Measurements from ENCODE around the gene SH2D6. TPM values are rescaled to one million over a fixed set of nuclear protein-coding genes. Genes with fewer than 3 reads are reported as not detected.

Gene SH2D6
- total and polyA plus RNA-seq, 9 of the 15 experiments (the other 6 are each of a cell fraction or from before 2014, with no cell fraction given), result 0.07 to 0.76 (median 0.33) TPM; not detected in 2

- Histone ChIP-seq H3K4me3 (no peak overlapping the region), H3K27me3 (ENCODE audit: control insufficient read depth in 2 of 2, insufficient read depth in 2 of 2, low read length in 2 of 2) (no peaks in the 10 kb centered on the region), H3K27ac (ENCODE audit: extremely low read depth, low read depth, low read length) (no peak overlapping the region), H3K4me2 (ENCODE audit: insufficient read depth, low read length) (no peak overlapping the region), H3K9me3 (replicated peaks; ENCODE audit: control insufficient read depth, insufficient read depth, low read depth, low read length) (no peaks in the 10 kb centered on the region; the same call in 1 of the 2 replicates), H4K20me1 (replicated peaks; ENCODE audit: control insufficient read depth, insufficient read depth, low read length) (no peaks in the 10 kb centered on the region), H3K36me3 (ENCODE audit: control insufficient read depth, insufficient read depth, low read length) (peaks cover 2% of the 10 kb centered on the region; the same call in 1 of the 3 replicates), H3K4me1 (replicated peaks in 1 of 2; ENCODE audit: control insufficient read depth in 2 of 2, insufficient read depth in 2 of 2, low read length in 2 of 2) (peaks cover 0 to 7% of the 10 kb centered on the region in 2 experiments; a peak in 1 of 5 replicates), H3K9me1 (ENCODE audit: control insufficient read depth, insufficient read depth, low read length) (no peaks in the 10 kb centered on the region), H3K9ac (ENCODE audit: insufficient read depth in 1 of 2, low read depth in 2 of 2, low read length in 2 of 2) (peak overlapping the region in 1 of 2 experiments; percentile 61; a peak in 1 of 4 replicates), H2AFZ (ENCODE audit: low read depth, low read length) (no peak overlapping the region), H3K79me2 (ENCODE audit: control insufficient read depth, insufficient read depth, low read length) (no peaks in the 10 kb centered on the region)
- intact Hi-C loops (cut with micrococcal nuclease) (no loop called here), in situ Hi-C loops (cut with MboI) (no loop called here)
- FAIRE-seq (no peak), DNase-seq (ENCODE audit: extremely low read depth in 1 of 4, low spot score in 3 of 4) (no peak), ATAC-seq (peak; percentile 14)
- TF ChIP-seq POLR2G (IDR thresholded peaks at IDR 0.05; ENCODE audit: low read depth, low read length) (0 out of 2 replicates have a peak, but pooled peaks have one; percentile 23), CBX2 (IDR thresholded peaks at IDR 0.05; ENCODE audit: insufficient read depth, low read length, poor library complexity, severe bottlenecking) (no peak), TAF9B (IDR thresholded peaks at IDR 0.05; ENCODE audit: partially characterized antibody) (no peak), NFIC (IDR thresholded peaks at IDR 0.05) (no peak)
- 64% methylated on average over 8 of the region's 8 CpGs for WGBS (ENCODE audit: insufficient coverage, low coverage, missing lambda C conversion rate)
- CTCF ChIA-PET (ENCODE audit: low intra/inter-chr PET ratio), result no interaction called here
- BruUV-seq (replicated peaks), result no TSS peak
- POLR2A ChIA-PET, result interaction anchor here (0.6 to 63.9 kb wide), 3 partner anchors 74 to 147 kb away, joined by 3 to 1576 read pairs (median 4); partner anchors contain the start of gene MAT2A
Measured at GRCh38 chr2:85398426-85399182, 19.9 kb upstream of the SH2D6 start.

- WGBS (ENCODE audit: insufficient coverage, low coverage, missing lambda C conversion rate), result 62% methylated on average over 8 of the region's 8 CpGs
- no TSS peak for BruUV-seq (replicated peaks)
- H3K27ac ChIP-seq (ENCODE audit: extremely low read depth, low read depth, low read length), result no peak overlapping the region
- ChIA-PET CTCF (ENCODE audit: low intra/inter-chr PET ratio) (no interaction called here), POLR2A (interaction anchor here (0.6 to 63.9 kb wide), 3 partner anchors 74 to 146 kb away, joined by 3 to 1576 read pairs (median 4); partner anchors contain the start of gene MAT2A)
- no peak for FAIRE-seq
- intact Hi-C loops (cut with micrococcal nuclease) (no loop called here), in situ Hi-C loops (cut with MboI) (no loop called here)
- peak; percentile 15; the same call in 2 of the 3 replicates for ATAC-seq
- H3K4me1 ChIP-seq (replicated peaks in 1 of 2; ENCODE audit: control insufficient read depth in 2 of 2, insufficient read depth in 2 of 2, low read length in 2 of 2), result peaks cover 0 to 7% of the 10 kb centered on the region in 2 experiments; a peak in 1 of 5 replicates
- H3K79me2 ChIP-seq (ENCODE audit: control insufficient read depth, insufficient read depth, low read length), result no peaks in the 10 kb centered on the region
- no peaks in the 10 kb centered on the region for H3K27me3 ChIP-seq (ENCODE audit: control insufficient read depth in 2 of 2, insufficient read depth in 2 of 2, low read length in 2 of 2)
- no peak for DNase-seq (ENCODE audit: extremely low read depth in 1 of 4, low spot score in 3 of 4)
- no peaks in the 10 kb centered on the region for H4K20me1 ChIP-seq (replicated peaks; ENCODE audit: control insufficient read depth, insufficient read depth, low read length)
- no peaks in the 10 kb centered on the region; the same call in 1 of the 2 replicates for H3K9me3 ChIP-seq (replicated peaks; ENCODE audit: control insufficient read depth, insufficient read depth, low read depth, low read length)
- H3K4me3 ChIP-seq, result no peak overlapping the region
- H3K9me1 ChIP-seq (ENCODE audit: control insufficient read depth, insufficient read depth, low read length), result no peaks in the 10 kb centered on the region
- no peak overlapping the region for H3K4me2 ChIP-seq (ENCODE audit: insufficient read depth, low read length)
- peaks cover 2% of the 10 kb centered on the region; the same call in 1 of the 3 replicates for H3K36me3 ChIP-seq (ENCODE audit: control insufficient read depth, insufficient read depth, low read length)
- H2AFZ ChIP-seq (ENCODE audit: low read depth, low read length), result no peak overlapping the region
- H3K9ac ChIP-seq (ENCODE audit: insufficient read depth in 1 of 2, low read depth in 2 of 2, low read length in 2 of 2), result peak overlapping the region in 1 of 2 experiments; percentile 61; a peak in 1 of 4 replicates
- TF ChIP-seq ZNF589 (CRISPR knock-in tag; IDR thresholded peaks at IDR 0.05; ENCODE audit: low read depth) (no peak), THRAP3 (IDR thresholded peaks at IDR 0.05; ENCODE audit: borderline replicate concordance) (no peak), ZFP91 (CRISPR knock-in tag; IDR thresholded peaks at IDR 0.05) (no peak), ARID3A (IDR thresholded peaks at IDR 0.05; ENCODE audit: borderline replicate concordance, low read depth, low read length) (no peak)
- TF ChIP-seq, protein P1, sequence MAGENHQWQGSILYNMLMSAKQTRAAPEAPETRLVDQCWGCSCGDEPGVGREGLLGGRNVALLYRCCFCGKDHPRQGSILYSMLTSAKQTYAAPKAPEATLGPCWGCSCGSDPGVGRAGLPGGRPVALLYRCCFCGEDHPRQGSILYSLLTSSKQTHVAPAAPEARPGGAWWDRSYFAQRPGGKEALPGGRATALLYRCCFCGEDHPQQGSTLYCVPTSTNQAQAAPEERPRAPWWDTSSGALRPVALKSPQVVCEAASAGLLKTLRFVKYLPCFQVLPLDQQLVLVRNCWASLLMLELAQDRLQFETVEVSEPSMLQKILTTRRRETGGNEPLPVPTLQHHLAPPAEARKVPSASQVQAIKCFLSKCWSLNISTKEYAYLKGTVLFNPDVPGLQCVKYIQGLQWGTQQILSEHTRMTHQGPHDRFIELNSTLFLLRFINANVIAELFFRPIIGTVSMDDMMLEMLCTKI (IDR thresholded peaks at IDR 0.05; ENCODE audit: partially characterized antibody), result no peak
Measured at GRCh38 chr2:85399183-85399455, 19.4 kb upstream of the SH2D6 start.

All from K562 (cell line).